Breast epithelium (tissue), 3 donors: ENCODE data around the gene PMEPA1.

Source experiments
- POLR2AphosphoS5 ChIP-seq, 3 donors: sonication (generic); formaldehyde crosslinking; IDR thresholded peaks; one replicate each; pipeline ENCODE4 v1.6.1; 2017; ENCODE audit warnings: antibody characterized with exemption in 3 of 3
- TF ChIP-seq, protein P1 (sequence below), 3 donors: fragments of 450-650 bp; IDR thresholded peaks; one replicate each; pipeline ENCODE4 v1.5.1; 2016 to 2017; ENCODE audit warnings: antibody characterized with exemption in 3 of 3, mild to moderate bottlenecking in 3 of 3, moderate library complexity in 3 of 3

DNA sequence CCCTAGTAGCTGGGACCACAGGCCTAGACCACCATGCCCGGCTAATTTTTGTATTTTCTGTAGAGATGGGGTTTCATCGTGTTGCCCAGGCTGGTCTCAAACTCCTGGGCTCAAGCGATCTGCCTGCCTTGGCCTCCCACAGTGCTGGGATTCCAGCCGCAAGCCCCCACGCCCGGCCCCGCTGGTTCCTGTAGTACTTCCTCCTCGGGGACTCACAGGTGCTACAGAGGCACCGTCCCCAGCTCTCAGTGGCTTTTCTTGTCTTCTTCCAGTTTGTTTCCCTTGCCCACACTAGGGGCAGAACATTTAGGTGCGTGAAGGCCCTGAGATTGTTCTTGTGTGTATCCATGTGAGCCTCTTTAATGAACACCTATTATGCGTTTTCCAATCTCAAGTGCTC, 88.8 kb downstream of the PMEPA1 start:
- TF ChIP-seq POLR2AphosphoS5 (IDR thresholded peaks at IDR 0.05): no peak
- TF ChIP-seq, protein P1, sequence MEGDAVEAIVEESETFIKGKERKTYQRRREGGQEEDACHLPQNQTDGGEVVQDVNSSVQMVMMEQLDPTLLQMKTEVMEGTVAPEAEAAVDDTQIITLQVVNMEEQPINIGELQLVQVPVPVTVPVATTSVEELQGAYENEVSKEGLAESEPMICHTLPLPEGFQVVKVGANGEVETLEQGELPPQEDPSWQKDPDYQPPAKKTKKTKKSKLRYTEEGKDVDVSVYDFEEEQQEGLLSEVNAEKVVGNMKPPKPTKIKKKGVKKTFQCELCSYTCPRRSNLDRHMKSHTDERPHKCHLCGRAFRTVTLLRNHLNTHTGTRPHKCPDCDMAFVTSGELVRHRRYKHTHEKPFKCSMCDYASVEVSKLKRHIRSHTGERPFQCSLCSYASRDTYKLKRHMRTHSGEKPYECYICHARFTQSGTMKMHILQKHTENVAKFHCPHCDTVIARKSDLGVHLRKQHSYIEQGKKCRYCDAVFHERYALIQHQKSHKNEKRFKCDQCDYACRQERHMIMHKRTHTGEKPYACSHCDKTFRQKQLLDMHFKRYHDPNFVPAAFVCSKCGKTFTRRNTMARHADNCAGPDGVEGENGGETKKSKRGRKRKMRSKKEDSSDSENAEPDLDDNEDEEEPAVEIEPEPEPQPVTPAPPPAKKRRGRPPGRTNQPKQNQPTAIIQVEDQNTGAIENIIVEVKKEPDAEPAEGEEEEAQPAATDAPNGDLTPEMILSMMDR (IDR thresholded peaks at IDR 0.05): no peak
